NCI-H2227 (cell line): ENCODE measurements around the gene CPXM1.
A peak's percentile ranks its signal among the peaks of the same experiment; 100 is the strongest.
"Not testable (repeated sequence)": the region's sequence is repeated elsewhere in the genome, so short reads cannot be mapped to it uniquely, and the experiment has no call there.

Experiments
- DNase-seq: peaks from one replicate; lab custom pipeline; 2025; ENCODE audit not compliant: unreplicated experiment; lab: John Stamatoyannopoulos, UW

CPXM1 gene

DNA sequence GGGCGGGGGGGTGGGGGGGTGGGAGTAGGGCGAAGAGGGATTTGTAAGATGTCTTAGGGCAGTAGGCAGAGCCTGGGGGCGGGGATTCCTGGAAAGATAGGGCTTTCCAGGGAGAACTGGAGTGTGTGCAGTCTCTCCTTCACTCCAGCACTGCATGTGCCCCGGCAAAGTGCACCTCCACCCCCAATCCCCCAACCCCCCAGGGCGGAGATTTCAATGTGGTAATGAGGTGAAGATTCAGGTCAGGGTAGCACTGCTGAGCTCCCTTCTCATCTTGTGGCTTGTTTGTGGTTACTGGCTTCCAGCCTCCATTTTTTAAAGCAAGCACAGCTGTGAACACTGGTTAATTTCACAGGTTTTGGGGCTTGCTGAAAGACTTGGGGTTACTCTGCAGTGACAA is 21.6 kb upstream of the CPXM1 start:
- DNase-seq: peak; percentile 28

DNA sequence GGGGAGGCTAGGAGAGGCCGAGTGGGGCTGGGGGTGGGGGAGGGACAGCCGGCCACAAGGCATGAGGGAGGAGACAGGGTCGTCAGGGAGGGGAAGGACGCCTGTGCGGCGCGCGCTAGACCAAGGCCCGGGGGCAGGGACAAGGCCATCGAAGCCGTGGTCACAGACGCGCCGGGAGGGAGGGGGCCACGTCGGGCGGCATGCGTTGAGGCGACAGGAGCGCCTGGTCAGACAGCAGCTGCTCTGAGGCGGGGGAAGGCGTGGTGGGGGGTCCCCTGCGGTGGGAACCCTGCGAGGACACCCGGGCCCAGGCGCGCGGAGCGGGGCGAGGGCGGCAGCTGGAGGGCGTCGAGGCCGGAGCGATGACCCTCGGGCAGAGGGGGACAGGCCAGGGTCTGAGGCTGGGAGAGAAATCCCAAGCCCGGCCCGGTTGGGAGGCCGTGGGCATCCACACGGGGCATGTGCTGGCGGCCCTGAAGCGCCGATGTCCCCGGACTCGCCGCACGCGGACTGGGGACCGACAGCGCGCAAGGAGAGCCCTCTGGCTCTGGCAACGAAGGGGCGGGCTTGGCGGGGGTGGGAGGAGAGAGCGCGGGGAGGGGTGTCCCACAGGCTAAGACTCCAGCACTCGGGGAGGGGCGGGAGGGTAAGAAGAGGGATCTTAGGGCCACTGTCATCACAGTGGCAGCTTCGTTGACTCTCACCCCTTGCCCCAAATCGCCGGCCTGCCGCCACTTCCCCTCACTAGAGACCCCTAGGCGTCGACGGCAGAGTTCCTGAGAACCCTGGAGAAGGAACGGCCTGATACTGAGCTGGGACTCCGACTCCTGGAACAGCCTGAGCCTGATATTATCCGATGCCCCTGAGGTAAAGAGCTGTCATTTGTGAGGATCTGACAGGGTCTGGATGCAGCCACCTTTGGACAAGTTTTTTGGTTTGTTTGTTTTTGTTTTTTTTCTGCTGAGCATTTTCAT is 20.8 kb upstream of the CPXM1 start:
- no peak for DNase-seq

DNA sequence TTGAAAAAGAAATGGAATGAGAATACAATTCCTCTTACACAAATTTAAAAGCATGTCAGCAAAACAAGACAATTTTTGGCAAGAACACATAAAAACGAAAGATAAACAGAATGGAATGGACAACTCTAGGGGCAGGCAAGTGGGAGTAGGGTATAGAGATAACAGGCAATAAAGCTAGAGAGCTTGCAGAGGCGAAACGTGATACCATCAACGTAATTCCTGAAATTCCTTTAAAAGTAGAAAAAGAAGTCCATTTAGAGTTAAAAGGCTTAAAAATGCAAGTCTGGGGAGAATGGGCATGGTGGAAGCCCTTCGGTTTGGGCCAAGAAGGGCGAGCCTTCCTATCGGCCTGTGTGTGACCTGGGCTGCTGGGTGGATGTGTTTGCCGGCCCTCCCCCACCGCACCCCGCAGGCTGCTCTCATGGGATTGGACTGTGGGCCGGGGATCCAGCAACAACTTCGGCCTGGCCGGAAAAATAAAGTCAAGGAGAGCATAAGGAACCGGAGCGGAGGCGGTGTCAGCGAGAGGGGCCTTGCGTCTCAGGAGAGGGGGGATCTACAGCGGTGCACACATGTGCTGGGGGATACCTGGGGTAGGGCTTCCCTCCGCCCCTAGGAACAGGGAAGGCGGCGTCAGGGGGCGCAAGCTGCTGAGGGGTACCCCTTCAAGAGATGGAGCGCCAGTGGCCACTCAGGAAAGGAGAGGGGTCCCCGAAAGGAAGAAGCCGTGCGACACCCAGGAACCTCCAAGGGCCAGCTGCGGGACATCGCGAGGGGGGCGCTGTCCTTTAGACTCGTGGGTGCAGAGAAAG is 19.9 kb upstream of the CPXM1 start:
- no peak for DNase-seq

DNA sequence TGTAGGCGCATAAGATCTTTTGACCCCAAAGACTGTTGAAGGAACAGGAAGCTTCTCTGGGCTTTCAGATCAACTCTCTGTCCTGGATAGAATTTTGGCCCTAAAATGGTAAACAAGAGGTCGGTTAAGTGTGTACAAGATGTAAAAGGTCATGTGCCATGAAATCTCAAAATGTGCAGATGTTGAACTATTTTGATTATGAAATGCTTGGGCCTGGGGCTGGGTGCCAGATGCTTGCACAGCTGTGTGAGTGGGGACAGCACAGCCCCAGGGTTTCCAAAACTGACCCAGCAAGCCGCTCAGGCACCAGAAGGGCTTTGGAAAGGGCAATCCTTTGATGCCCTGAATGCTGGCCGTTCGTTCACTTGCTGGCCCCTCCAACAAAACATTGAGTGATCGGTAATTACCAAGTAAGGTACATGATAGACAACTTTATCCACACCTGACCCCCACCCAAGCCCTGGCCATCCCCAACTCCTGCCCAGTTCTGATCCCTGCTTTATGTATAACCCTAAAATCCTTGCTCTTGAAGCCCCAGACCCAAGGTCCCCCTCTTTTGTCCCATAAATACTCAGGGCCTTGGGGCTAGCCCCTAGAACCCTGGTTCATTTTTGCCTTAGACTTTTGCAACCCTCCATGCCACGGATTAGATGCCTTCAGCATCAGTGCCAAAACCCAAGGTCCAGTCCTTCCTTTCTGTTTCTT is 17.6 kb upstream of the CPXM1 start:
- no peak for DNase-seq

DNA sequence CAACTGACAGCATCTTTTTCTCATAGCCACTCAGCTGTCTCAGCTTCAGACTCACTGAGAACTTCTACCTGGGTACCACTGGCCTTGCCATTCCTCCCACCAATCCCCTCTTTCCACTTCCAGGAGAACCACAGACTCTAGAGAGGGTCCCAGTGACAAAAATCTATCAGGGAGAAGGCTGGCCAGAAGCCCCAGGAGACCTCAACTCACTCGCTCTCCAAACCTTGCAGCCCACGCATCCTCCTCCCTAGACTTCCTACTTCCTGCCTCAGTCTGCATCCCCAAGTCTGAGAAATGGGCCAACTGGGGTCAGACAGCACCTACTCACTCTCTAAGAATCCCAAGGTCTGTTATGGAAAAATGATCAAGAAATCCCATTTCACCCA is 16.9 kb upstream of the CPXM1 start:
- no peak for DNase-seq

DNA sequence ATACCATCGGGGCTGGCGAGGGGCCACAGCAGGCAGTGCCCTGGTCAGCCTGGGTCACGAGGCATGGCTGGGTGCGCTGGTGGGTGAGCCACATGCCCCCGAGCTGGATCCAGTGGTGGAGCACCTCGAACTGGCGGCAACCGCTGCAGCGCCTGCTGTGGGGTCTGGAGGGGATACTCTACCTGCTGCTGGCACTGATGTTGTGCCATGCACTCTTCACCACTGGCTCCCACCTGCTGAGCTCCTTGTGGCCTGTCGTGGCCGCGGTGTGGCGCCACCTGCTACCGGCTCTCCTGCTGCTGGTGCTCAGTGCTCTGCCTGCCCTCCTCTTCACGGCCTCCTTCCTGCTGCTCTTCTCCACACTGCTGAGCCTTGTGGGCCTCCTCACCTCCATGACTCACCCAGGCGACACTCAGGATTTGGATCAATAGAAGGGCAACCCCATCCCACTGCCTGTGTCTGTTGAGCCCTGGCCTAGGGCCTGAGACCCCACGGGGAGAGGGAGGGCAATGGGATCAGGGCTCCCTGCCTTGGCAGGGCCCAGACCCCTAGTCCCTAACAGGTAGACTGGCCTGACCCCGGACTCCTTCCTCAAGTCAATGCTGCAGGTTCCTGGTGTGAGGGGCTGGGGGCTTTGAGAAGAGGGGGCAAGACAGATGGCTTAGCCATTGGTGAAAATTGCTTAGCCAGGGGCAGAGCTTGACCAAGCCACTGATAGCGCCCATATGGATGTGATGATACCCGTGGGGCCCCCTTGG is 16.3 kb upstream of the CPXM1 start:
- DNase-seq: no peak

DNA sequence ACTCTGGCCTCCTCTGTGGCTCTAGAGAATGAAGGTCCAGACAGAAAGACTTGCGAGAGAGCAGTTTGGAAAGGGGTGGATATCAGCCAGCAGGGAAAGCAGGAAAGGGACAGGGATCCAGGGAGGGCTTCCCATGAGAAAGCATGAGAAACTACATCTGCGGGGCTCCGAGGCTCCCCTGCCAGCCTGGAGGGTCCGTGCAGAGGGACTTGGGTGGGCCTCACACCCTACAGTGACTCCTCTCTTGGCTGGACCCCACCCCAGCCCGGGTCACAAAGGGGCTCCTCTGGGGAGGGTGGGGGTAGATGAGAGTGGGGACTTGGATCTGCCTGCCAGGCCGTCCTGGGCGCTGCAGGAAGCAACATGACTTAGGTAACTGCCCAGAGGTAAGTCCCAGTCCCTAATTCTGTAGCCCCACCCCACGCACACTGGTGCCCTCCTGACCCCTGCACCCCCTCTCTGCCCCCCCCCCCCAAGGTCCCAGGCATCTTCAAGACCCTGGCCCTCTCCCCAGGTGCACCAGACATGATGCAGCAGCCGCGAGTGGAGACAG is 15.7 kb upstream of the CPXM1 start, which contains the start of gene TMEM239:
TMEM239 (plus strand) TSS at position 335 of the 553 bp plus-strand sequence; CDS start at position 526, 191 bp downstream.
- no peak for DNase-seq

DNA sequence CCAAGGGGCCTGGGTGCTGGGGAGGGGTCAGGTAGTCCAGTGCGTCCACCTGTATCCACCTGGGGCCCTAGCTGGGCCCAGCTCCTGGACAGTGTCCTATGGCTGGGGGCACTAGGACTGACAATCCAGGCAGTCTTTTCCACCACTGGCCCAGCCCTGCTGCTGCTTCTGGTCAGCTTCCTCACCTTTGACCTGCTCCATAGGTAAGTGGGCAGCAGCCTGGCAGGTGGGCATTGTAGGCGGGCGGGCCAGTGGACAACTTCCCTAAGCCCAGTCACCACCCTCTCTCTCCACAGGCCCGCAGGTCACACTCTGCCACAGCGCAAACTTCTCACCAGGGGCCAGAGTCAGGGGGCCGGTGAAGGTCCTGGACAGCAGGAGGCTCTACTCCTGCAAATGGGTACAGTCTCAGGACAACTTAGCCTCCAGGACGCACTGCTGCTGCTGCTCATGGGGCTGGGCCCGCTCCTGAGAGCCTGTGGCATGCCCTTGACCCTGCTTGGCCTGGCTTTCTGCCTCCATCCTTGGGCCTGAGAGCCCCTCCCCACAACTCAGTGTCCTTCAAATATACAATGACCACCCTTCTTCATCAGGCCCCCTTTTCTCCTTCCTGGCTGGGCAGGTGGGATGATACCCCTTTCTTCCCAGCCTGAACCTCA is 14.9 kb upstream of the CPXM1 start:
- no peak for DNase-seq

DNA sequence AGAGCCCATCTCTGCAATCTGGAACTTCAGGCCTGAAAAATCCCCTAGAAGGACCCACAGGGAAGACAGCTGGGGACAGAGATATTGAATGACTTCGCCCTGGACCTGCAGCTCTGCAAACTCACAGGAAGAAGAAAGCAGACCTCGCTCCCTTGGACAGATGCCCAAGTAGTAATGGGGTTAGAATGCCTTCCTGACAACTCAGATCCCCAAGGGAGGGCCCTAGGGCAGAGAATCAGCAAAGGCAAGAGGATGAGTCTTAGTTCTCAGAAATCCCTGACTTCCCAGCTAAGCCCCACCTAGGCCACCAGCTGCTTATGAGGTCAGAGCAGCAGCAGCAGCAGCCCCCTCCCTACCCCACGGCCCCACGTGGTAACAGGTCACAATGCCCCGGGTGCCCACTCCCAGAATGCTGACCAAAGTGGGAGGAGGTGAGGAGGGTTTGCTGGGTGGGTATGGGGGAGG is 14.2 kb upstream of the CPXM1 start, which contains the start of gene C20orf141:
C20orf141 (plus strand) TSS at position 401 of the 465 bp plus-strand sequence. CDS start 198 bp downstream, outside the sequence.
- no peak for DNase-seq

DNA sequence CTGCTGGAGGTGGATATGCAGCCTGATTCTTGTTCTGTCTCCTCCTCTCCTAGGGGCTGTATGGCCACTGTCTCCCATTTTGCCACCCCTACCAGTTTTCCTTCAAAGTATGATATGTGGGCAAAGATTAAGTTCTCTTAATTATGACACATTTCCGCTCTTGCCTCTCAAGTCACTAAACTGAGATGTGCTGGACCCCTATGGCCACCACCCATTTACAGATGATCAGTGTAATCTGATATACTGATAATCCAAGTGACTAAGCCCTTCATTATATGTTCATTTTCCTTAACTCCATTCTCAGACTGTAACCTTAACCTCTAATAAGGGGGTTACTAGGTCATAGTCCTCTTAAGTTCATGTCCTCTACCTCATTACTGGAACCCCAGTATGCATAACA is 13.6 kb upstream of the CPXM1 start:
- no peak for DNase-seq

DNA sequence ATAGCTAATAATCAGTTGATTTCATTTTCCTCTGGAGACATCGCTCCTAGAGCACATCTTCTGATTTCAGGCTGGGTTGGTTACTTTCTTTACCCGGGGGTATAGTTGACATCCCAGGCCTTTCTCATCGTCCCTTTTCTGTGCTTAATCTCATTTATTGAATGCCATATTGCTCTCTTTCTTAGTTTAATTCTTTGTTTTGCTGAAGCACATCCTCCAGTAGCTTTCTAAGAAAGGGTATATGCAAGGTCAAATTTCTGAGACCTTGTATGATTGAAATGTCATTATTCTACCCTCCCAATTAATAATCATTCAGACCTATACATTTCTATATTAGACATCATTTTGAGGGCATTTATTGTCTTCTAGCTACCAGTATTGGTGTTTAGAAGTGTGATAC is 11.8 kb upstream of the CPXM1 start:
- DNase-seq: no peak

DNA sequence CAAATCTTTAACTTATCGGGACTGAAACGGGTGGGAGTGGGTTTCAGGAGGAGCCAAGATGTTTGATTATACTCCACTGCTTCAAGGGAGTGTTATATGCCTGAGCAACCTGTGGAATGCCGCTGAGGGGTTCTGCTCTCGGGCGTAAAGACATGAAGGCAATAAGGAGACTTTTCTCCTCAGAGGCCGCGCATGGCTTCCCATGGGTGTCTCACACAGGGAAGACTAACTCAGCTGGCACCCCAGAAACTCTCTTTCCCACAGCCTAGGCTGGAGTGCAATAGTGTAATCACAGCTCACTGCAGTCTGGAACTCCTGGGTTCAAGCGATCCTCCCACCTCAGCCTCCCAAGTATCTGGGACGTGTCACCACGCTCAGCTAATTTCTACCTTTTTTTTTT is 9.3 kb upstream of the CPXM1 start:
- DNase-seq: no peak

DNA sequence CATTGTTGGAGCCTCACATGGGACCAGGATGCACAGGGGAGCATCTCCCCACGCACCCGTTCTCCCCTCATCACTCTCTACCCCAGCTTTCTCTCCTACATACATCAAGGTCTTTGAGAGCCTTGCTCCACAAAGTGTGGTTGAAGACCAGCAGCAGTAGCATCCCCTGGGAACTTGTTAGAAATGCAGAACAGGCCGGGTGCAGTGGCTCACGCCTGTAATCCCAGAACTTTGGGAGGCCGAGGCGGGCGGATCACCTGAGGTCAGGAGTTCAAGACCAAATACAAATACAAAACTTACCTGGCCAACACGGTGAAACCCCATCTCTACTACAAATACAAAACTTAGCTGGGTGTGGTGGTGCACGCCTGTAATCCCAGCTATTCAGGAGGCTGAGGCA is 7.5 kb upstream of the CPXM1 start:
- DNase-seq: not testable (repeated sequence)

DNA sequence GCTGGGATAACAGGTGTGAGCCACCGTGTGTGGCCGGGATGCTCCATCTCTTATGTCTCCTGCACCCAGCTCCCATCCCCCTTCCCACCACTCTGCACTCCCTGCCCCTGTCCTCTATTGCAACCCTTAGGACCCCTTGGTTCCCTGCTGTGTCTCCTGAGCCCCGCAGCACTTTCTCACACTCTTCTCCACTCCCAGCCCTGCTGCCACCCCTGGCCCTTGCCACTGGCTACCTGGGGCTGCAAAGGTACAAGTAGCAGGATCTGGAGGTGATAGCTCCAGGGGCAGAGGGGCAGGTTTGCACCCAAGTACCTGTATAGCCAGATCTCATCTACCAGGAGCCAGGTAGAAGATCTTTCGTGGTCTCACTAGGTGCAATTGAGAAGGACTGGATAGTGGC is 6.6 kb upstream of the CPXM1 start:
- no peak for DNase-seq

DNA sequence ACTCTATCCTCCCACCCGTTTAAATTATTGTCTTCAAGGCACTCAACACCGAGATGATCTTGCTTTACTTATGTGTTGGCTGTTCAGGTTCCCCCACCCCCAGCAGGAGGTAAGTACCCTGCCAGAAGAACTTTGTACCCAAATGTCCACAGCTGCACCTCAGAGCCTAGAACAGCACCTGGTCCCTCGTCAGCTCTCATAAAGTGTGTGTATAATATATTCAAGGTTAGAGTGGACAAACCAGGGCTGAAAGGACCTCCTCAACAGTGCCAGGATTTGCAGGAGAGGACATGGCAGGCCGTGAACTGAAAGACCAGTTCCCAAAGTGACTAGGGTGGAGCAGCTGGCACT is 5.9 kb upstream of the CPXM1 start:
- no peak for DNase-seq

DNA sequence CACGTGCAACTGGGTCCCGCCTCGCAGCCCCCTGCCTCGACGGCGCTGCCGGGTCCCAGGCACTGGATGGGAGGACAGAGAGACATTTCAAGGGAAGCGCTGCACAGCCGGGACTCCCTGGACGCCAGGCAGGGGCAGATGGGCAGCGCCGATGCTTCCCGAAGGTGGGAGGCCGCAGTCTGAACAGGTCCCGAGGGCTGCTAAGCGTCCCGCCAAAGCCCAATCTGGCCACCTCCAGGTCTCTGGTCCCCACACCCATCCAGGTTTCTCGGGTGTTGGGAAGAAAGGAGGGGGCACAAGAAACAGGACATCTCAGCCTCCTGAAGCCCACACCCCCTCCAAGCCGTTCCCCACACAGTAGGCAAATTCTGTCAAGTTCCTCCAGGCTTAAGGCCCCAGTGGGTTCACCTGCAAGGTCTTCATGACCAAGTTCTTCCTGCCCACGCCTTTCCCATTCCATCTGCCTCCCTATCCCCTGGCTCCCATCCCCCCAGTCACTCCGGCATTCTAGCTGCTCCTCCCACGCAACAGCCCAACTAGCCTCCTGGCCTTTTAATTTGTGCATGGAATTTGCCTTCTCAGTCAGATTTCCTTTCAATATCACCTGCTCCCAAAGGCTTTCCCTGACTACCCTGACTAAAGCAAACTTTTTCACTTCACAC is 5.4 kb upstream of the CPXM1 start:
- no peak for DNase-seq

DNA sequence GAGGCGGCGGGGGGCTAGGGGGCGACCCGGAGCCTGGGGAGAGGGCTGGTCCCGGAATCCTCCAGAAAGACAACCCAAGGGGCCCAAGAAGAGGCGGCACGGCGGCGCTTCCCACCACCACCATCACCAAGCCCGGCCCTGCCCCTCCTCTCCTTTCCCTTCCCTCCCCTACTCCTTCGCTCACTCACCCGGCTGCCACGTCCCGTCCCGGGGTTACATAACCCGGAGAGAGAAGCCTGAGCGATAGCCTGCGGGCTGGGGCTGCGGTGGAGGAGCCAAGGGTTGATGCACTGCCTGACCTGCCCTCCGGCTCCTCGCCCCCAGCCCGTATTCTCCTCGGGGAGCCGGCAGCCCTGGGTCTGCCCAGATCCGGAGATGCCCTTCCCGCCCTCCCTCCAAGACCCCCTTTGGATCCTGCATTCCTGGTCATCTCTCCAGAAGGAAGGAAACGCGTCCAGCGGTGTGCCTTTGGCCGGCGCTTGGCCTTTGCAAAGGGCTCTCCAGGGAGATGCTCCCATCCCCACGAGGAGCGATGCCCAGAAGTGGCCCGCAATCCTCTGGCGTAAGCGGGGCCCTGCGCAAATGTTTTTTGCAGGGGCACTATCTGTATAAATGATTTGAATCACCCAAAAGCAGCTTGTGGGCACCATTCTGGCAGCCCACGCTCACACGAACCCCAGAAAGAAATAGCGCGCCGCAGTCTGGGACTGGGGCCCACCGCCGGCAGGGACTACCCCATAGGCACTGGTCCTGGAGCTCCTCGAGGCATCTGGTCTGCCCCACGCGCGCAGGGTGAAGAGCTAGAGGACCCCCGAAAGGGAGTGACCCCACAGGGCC is 4.6 kb upstream of the CPXM1 start:
- no peak for DNase-seq
